ENCODE results near the gene MYO7A.

DNA sequence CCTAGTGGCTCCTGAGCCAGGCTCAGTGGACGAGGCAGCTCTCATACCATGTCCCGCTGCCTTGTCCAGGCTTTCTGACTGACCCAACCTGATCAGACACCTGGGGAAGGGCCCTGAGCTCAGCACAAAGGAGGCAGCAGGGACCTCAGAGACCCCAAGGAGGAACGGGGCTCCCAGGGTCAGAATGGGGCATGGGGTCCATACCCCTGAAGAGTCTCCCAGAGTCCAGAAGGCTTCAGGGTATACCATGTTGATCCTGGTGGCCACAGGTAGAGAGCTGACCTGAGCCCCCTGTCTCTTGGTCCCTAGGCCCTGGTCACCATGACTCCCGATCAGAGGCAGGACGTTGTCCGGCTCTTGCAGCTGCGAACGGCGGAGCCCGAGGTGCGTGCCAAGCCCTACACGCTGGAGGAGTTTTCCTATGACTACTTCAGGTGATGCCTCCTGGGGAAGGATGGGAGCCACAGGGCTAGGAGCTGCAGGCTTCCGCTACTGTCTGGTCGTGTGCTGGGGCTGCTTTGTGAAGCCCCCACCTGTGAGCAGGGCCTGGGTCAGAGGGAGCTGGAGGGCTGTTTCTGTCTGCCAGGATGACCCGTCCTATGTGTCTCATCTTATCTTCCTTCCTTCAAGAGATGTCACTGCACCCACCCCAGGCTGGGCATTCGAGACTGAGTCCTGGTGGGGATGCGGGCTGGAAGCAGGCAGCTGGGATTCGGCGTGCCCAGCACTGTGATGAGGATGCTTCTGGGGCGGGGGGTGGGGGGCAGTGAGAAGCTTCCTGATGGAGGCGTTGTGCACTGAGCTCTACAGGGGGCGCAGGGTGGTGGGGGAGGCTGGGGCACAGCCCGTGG, 74.2 kb downstream of the MYO7A start:
- TF ChIP-seq EZH2 (IDR thresholded peaks at IDR 0.05; ENCODE audit: insufficient read depth, poor library complexity, severe bottlenecking) (no peak), EZH2phosphoT487 (IDR thresholded peaks at IDR 0.05; ENCODE audit: insufficient read depth, low read depth) (no peak)
